ENCODE results near the gene CCM2.
A peak's percentile ranks its signal among the peaks of the same experiment; 100 is the strongest.

CCM2 gene

DNA sequence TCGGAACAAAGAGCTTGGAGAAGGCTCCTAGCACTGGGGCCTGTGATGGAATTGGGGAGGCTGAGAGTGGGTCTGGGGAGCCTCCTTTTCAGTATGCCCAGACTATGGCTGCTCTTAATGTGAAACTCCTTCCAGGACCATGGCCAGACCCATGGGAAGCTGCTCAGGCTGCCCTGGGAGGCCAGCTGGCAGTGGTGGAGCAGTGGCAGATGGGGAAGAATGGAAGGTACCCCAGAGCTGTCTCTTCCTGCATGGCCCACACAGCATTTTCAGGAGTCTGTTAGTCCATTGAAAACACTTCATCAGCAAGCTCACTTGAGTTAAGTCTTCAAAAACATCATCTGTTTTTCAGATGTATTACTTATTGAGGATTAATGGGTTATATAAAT lies 70.2 kb downstream of the CCM2 start:
- no peak for DNase-seq

- DNase-seq: no peak
Observed at GRCh38 chr7:45071528-45071927, 71.5 kb downstream of the CCM2 start.

- DNase-seq: peak in 1 of 2 donors; percentile 31
Observed at GRCh38 chr7:45072131-45073030, 72.4 kb downstream of the CCM2 start.

GRCh38 chr7:45073031-45073785 lies 73.2 kb downstream of the CCM2 start:
- DNase-seq: no peak

GRCh38 chr7:45073786-45074527 lies 74.0 kb downstream of the CCM2 start:
- DNase-seq: no peak

GRCh38 chr7:45074528-45075354 lies 74.7 kb downstream of the CCM2 start:
- DNase-seq: no peak

GRCh38 chr7:45075355-45075644 lies 75.3 kb downstream of the CCM2 start:
- no peak for DNase-seq

DNA sequence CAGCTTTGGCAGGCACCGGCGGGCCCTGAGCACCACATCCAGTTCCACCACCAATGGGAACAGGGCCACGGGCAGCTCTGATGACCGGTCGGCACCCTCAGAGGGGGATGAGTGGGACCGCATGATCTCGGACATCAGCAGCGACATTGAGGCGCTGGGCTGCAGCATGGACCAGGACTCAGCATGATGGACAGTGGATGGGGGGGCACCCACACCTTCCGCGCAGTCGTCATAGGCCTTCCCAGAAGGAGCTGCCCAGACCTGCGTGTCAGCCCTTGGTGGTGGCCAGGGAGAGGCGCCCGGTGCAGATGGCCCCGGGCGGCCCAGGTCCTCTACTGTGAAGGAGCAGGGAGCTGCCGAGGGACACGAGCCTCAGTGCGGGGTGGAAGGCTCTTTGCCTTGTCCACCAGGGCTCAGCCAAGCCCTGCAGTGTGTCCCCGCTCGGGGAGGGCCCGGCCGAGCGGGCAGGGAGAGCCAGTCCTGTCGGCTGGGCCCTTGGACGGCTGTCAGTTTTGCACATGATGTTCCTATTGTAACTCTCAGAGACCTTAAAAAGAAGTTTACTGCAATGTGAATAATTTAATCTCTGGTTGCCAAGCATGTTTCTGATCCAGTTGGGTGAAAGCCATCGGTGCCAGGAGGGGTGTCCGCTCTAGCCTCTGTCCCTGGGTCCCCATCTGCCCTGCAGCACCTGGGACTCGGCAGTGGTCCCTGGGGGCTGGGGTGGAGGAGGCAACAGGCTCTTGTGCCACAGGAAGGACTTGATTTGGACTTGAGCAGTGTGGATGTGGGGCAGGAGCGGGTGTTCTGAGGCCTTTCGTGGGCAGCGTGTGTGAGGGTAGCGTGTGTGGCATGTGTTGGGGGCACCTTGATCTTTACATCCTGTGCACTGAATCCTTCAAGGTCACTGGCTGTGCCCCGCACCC lies 76.1 kb downstream of the CCM2 start:
- DNase-seq: no peak

DNA sequence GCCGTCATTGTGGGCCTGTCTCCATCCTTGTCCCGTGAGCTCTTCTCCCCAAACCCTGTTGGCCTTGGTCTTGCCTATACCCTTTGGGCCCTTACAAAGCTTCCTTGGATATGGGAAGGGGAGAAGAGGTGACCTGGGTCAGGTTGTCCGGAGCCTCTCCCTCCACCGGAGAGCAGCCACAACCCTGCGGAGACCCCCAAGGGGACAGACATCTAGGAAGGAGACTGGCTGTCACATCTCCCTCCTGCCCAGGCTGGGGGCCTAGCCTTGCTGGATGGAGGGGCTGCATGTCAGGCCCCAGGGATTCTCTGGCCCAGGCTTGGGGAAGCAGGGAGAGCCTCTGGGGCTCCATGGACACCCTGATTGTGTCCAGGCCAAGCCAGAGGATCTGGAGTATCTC lies 76.9 kb downstream of the CCM2 start:
- DNase-seq: no peak

GRCh38 chr7:45077579-45077978 lies 77.6 kb downstream of the CCM2 start:
- DNase-seq: no peak

DNA sequence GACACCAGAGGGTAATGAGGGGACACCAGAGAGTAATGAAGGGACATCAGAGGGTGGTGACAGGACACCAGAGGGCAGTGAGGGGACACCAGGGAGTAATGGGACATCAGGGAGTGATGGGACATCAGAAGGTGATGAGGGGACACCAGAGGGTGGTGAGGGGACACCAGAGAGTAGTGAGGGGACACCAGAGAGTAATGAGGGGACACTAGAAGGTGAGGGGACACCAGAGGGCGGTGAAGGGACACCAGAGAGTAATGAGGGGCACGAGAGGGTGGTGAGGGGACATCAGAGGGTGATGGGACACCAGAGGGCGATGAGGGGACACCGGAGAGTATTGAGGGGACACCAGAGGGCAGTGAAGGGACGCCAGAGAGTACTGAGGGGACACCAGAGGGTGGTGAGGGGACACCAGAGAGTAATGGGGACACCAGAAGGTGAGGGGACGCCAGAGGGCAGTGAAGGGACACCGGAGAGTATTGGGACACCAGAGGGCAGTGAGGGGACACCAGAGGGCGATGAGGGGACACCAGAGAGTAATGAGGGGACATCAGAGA lies 78.2 kb downstream of the CCM2 start:
- no peak for DNase-seq

DNA sequence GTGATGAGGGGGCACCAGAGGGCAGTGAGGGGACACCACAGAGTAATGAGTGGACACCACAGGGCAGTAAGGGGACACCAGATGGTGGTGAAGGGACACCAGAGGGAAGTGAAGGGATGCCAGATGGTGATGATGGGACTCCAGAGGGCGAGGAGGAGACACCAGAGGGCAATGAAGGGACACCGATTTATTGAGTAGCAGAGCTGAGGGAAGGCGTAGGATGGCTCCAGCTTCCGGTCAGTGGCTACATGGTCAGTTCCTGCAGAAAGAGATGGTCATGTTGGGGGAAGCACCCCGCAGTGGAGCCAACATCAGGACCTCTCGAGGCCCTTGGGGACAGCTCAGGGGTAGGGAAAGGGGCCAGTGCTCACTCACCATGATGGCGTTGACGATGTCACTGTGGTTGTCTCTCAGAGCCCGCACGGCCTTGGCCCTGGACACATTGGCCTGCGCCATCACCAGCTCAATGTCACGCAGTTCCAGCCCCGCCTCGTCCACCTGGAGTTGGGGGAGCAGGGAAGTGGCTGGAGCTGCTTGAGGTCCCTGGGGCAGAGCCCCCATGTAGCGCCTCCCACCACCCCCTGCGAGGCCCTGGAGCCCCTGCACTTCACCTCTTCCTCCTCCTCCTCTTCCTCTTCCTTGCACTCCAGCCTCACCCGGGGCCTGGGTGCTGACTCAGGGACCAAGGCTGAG lies 80.4 kb downstream of the CCM2 start:
- no peak for DNase-seq

DNA sequence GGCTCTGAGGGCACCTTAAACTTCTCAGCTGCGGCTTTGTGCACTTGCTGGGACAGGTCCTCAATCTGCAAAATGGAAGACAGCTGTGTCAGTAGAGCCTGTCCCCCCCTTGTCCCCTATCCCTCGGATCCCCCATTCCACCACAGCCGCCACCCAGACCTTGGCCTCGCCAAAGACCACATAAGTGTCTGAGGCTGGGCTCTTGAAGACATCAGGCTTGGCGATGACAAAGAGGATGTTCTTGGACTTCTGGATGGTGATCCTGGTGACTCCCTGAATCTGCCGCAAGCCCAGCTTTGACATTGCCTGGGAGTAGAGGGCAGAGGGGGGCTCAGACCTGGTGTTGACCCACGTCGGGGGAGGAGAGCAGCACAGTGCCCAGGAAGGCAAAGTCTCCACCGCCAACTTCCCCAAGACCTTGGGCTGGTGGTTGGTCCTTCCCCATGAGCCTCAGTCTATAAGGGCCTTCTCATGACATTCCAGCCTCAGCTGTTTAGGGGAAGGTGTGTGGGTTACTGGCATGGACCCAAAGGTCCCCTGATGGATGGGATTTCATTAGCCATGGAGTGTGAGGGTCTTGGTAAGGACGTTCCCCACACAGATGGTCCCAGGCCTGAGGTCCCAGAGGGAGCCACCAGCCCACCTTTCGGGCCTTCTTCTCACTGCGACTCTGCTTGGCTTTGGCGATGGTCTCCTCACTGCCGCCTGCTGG lies 81.1 kb downstream of the CCM2 start:
- DNase-seq: no peak

- no peak for DNase-seq
Observed at GRCh38 chr7:45081670-45081974, 81.6 kb downstream of the CCM2 start.

- DNase-seq: no peak
Observed at GRCh38 chr7:45082031-45082830, 82.2 kb downstream of the CCM2 start.

- no peak for DNase-seq
Observed at GRCh38 chr7:45082831-45083331, 82.9 kb downstream of the CCM2 start.

DNA sequence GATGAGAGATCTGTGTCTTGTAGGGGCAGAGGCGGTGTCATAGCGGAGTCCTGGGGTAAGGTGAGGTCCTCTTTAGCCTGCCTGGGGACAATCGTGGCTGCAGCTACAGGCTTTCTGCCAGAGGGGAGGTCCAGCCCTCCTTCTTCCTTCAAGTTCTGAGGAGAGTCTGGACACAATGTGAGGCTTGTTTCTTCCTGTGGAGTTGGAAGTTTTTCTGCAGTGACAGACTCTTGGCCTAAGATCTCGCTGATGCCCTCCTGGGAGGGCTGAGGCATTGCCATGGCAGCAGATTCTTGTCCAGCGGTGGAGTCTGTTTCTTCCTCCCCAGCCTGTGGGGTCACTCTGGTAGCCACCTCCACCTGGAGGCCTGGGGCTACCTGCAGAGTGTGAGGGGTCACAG lies 84.3 kb downstream of the CCM2 start:
- no peak for DNase-seq

DNA sequence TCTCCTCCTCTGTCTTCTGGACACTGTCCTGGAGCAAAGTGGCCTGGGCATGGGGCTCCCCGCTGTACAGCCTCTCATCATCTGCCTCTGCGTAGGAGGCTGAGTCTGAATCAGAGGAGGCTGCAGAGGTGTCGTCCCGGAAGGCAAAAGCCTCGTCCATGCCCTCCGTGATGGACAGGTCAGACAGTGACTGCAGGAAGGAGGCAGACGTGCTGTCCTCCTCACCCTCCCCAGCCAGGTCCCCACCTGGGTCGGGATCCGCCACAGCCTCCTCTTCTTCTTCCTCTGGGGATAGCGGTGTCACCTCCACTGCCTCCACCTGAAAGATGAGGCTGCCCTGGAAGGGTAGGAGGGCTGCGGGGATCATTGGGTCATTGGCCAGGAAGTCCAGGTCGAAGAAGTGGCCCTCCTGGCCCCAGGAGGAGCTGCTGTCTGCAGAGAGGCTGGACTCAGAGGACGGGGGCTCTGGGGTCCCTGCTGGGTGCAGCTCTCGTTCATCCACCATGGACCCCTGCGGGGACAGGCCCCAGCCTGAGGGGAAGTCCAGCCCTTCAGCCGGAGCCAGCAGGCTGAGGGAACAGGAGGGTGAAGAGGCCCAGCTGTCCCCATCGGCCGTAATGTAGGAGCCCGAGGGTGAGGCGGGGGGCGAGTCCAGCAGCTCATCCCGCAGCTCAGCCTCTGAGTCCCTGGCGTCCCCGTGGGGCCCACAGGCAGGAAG lies 85.1 kb downstream of the CCM2 start:
- DNase-seq: no peak
